Activated B cell treated with CpG ODN at 0.5 μM for 24 hours (primary cell): Measurements from ENCODE around the gene OLR1. TPM values are rescaled to one million over a fixed set of nuclear protein-coding genes. Genes with fewer than 3 reads are reported as not detected.

Source experiments
- ATAC-seq: fragments of 200-7000 bp; cut with Tn5 transposase; one replicate; pipeline ENCODE4 v1.10.0; 2021; ENCODE audit warnings: low read depth, mild to moderate bottlenecking, moderate library complexity
- CTCF ChIA-PET: fragments of 350-600 bp; sonication (Branson Sonifier 250); formaldehyde crosslinking; loops from one replicate; lab custom pipeline; 2021; ENCODE audit warnings: antibody characterized with exemption; lab: Charles Lee
- POLR2A ChIA-PET: fragments of 350-600 bp; sonication (Branson Sonifier 250); formaldehyde crosslinking; loops from one replicate; lab custom pipeline; 2021; ENCODE audit warnings: antibody characterized with exemption; lab: Charles Lee
- DNase-seq: peaks from one replicate; pipeline ENCODE4 v3.0.0; 2022
- H3K27ac Mint-ChIP-seq: one replicate; pipeline ENCODE4 v1.8.0; 2020; ENCODE audit warnings: mixed read lengths
- H3K27me3 Mint-ChIP-seq: one replicate; pipeline ENCODE4 v1.8.0; 2021; ENCODE audit warnings: mixed read lengths
- H3K36me3 Mint-ChIP-seq: one replicate; pipeline ENCODE4 v1.8.0; 2021; ENCODE audit warnings: low read depth, mixed read lengths
- H3K4me1 Mint-ChIP-seq: one replicate; pipeline ENCODE4 v1.8.0; 2021; ENCODE audit warnings: mixed read lengths
- H3K4me3 Mint-ChIP-seq: one replicate; pipeline ENCODE4 v1.8.0; 2020; ENCODE audit warnings: mild to moderate bottlenecking, mixed read lengths
- H3K9me3 Mint-ChIP-seq: one replicate; pipeline ENCODE4 v1.8.0; 2020; ENCODE audit warnings: mixed read lengths
- intact Hi-C: fragments of 100-400 bp; cut with micrococcal nuclease; formaldehyde crosslinking; loops from one replicate; pipeline ENCODE4 v1.15.1; 2024
- total RNA-seq: library from RNA; stranded (reverse); gene quantifications from 2 replicates; pipeline ENCODE4 v1.2.3, GENCODE V29; 2022
- TF ChIP-seq, protein P1 (sequence below): fragments of 200-600 bp; IDR thresholded peaks from one replicate; pipeline ENCODE4 v1.8.0; 2022; ENCODE audit warnings: antibody characterized with exemption, mild to moderate bottlenecking

Gene OLR1
- total RNA-seq, 1 donor from 2014 or later, result not detected

DNA sequence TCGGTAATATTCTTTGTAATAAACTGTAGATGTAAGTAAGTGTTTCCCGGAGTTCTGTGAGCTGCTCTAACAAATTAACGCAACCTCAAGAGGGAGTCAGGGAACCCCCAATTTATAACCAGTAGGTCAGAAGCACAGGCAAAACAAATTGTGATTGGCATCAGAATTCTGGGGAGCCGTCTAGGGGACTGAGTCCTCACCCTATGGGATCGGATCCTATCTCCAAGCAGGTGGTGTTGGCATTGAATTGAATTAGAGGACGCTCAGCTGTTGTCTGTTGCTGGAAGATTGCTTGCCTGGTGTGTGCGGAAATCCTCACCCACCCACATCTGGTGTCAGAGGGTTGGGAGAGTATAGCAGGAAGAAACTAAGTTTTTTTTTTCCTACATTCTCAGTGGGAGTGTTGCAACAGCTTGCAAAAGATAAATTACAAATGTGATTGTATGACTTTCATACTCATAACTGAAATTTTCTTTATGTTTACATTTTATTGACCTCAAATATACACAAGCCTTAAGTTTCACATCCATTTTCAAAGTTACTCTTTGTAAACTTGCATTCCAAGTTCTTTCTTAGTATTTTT, 12.4 kb upstream of the OLR1 start:
- peaks cover 37% of the 10 kb centered on the region for H3K27me3 Mint-ChIP-seq

DNA sequence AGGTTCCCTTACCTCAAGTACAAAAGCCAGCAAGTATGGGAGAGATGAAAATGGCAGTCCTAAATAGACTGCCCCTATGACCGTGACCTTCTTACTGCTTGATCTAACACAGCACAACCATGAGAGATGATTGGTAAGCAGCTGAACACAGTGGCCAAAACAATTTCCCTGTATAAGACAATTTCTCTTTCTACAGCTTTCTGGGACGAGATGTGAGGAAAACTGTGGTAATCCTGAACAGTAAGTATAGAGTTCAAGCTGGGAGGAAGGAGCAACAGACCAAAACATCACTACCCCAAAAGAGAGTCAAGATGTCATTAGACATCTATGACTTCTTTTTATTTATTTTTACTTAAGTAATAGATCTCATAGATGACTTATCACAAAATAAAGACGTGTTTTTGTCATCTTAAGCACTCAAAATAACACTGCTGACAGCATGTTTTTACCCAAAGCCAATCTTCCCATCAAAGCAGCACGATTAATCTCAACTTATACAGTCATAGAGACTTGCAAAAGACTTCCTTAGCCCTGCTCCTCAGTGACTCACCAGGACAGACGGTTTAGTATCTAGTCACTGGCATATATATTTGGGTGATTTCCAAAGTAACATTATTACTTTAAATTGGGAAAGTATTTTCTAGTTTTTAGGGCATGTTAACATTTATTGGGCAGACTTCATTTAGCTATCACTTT, 10.6 kb upstream of the OLR1 start:
- CTCF ChIA-PET, result no interaction called here
- no peaks in the 10 kb centered on the region for H3K9me3 Mint-ChIP-seq
- intact Hi-C loops, result no loop called here
- H3K27ac Mint-ChIP-seq, result no peak overlapping the region
- no peak for DNase-seq
- H3K4me3 Mint-ChIP-seq, result no peak overlapping the region
- TF ChIP-seq, protein P1, sequence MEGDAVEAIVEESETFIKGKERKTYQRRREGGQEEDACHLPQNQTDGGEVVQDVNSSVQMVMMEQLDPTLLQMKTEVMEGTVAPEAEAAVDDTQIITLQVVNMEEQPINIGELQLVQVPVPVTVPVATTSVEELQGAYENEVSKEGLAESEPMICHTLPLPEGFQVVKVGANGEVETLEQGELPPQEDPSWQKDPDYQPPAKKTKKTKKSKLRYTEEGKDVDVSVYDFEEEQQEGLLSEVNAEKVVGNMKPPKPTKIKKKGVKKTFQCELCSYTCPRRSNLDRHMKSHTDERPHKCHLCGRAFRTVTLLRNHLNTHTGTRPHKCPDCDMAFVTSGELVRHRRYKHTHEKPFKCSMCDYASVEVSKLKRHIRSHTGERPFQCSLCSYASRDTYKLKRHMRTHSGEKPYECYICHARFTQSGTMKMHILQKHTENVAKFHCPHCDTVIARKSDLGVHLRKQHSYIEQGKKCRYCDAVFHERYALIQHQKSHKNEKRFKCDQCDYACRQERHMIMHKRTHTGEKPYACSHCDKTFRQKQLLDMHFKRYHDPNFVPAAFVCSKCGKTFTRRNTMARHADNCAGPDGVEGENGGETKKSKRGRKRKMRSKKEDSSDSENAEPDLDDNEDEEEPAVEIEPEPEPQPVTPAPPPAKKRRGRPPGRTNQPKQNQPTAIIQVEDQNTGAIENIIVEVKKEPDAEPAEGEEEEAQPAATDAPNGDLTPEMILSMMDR, result no peak
- POLR2A ChIA-PET, result no interaction called here
- ATAC-seq, result no peak
- H3K36me3 Mint-ChIP-seq, result no peaks in the 10 kb centered on the region
- H3K27me3 Mint-ChIP-seq, result peaks cover 40% of the 10 kb centered on the region
- peaks cover 4% of the 10 kb centered on the region for H3K4me1 Mint-ChIP-seq

More for the DNA sequence above, 12.4 kb upstream of the OLR1 start:
- Mint-ChIP-seq H3K9me3 (no peaks in the 10 kb centered on the region), H3K4me3 (no peak overlapping the region), H3K27ac (no peak overlapping the region), H3K36me3 (no peaks in the 10 kb centered on the region), H3K4me1 (peaks cover 4% of the 10 kb centered on the region)
- CTCF ChIA-PET, result interaction anchor here (1.3 kb wide), 1 partner anchor 30 kb away, joined by 3 read pairs; no protein-coding TSS in a partner anchor
- no peak for ATAC-seq
- intact Hi-C loops, result no loop called here
- DNase-seq, result no peak
- TF ChIP-seq, protein P1, result no peak
- POLR2A ChIA-PET, result no interaction called here

DNA sequence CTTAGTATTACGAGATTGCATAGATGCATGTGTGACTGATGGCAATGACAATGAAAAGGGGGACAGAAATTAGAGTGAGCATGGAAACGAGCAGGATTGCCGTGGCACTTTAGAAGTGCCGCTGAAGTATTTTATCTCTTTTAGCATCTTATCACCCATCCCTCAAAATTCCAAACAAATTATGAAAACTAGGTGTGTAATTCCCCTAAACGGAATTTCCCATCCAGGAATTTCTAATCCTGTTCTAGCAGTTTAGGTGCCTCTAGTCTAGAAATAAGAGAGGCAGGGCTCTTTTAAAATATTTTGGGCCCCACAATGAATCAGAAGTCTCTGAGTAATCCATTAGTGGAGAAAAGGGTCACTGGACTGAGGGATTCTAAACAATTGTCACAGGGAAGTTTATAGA, 7.8 kb upstream of the OLR1 start:
- Mint-ChIP-seq H3K4me3 (no peak overlapping the region), H3K9me3 (no peaks in the 10 kb centered on the region), H3K27me3 (peaks cover 39% of the 10 kb centered on the region), H3K27ac (no peak overlapping the region), H3K36me3 (no peaks in the 10 kb centered on the region), H3K4me1 (no peaks in the 10 kb centered on the region)
- ATAC-seq, result no peak
- intact Hi-C loops, result no loop called here
- TF ChIP-seq, protein P1, result no peak
- POLR2A ChIA-PET, result no interaction called here
- no peak for DNase-seq
- CTCF ChIA-PET, result no interaction called here

DNA sequence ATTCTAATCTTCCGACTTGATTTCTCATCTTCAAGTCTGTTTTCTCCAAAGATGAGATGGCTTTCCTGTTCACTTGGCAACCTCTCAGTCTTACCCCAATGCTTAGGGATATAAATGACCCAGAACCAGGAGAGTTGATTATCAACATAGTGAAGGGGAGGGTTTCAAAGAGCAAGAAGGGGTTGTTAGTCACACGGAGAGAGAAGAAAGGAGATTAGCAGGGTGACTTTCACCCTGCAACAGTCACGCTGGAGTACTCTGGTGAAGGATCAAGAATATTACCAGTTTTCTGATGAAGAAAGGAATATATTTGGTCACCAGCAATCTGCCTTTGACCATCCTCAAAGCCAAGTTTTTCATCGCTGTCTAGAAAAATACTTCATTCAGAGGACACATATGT, 6.9 kb upstream of the OLR1 start, which contains the start of gene TMEM52B:
Gene TMEM52B (plus strand): TSS at position 212 of the 400 bp plus-strand sequence. CDS start 543 bp downstream, outside the sequence.
- H3K4me3 Mint-ChIP-seq, result no peak within 1 kb of the TSS

More for the DNA sequence above, 6.9 kb upstream of the OLR1 start, which contains the start of gene TMEM52B:
- ATAC-seq (no peak), DNase-seq (no peak)
- Mint-ChIP-seq H3K4me1 (no peaks in the 10 kb centered on the region), H3K27ac (no peak within 1 kb of the TSS), H3K9me3 (no peaks in the 10 kb centered on the region), H3K27me3 (peaks cover 35% of the 10 kb centered on the region), H3K36me3 (no peaks in the 10 kb centered on the region)
- ChIA-PET CTCF (no interaction called here), POLR2A (no interaction called here)
- TF ChIP-seq, protein P1, result no peak
- intact Hi-C loops, result no loop called here
